HG03159 (cell line): ENCODE results near the gene ADAM10.

Source experiments
- ATAC-seq: cut with Tn5 transposase; IDR thresholded peaks from one replicate; pipeline ENCODE4 v1.9.1; 2021; ENCODE audit warnings: mild to moderate bottlenecking, moderate library complexity; ENCODE audit not compliant: unreplicated experiment

Gene ADAM10

DNA sequence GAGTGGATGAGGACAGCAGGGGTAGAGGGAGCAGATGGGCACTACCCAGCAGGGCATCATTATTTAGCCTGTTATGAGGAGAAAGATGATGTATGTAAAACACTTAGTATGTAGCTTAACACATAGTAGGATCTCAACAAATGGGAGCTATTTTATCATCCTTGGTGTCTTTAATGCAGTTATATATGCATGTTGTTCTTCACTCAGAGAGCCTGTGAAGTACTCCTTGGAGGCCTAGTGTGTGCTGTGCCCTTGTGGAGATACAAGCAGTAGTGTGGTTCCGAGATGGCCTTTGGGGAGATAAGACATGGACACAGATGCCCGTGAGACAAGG is 193.5 kb downstream of the ADAM10 start:
- no peak for ATAC-seq

DNA sequence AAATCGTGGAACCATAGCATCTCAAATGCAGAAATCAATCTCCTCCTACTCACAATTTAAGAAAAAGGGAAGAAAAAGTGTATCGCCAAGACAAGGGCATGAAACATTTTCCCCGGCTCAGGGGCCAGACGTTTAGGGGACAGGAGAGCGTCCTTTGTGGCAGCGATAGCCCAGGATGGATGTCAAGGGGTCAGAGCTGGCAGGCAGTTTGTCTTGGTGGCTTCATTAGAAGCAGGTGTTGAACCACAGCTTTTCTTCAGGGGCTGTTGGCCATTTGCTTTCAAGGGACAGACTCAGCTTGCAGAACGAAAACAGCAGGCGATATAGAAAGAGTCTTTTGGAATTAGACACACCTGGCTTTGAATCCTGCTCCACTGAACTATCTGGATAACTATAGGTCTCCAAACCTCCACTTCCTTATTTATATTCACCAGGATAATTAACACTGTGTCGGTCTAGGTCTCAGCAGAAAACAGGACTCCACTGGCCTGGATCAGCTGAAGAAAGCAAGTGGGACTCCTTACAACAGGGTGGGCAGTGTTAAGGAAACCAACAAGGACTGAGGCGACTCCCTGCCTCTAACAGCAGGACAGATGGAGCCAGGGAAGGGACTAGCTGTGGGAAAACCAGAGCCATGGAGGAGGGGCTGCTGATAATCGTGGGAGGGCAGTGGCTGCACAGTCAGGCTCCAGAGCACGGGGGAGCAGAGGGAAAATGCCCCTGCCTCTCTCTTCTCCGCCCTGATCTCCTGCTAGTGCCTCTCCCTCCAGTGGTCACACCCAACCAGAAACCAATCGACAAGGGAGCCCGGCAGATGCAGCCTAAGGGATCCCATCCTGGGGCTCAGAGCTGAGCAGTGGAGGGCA is 194.1 kb downstream of the ADAM10 start:
- ATAC-seq = no peak

DNA sequence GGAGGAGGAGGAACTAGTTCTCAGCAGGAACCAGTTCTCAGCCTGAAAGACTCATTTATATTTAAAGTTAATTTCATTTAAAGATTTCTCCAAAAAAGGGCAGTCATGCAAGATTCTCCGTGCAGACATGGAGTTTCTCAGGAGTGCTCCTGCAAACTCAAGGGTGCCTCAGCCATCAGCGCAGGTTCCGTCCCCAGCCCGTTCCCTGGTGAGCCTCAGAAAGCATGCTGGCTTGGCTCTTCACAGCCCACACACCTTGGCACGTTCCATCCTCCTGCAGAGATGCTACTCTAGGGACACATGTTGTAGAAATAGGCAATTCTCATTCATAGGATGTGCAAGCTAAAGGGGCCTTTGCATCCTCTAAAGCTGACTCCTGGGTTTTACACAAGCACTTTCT is 194.7 kb downstream of the ADAM10 start:
- no peak for ATAC-seq

DNA sequence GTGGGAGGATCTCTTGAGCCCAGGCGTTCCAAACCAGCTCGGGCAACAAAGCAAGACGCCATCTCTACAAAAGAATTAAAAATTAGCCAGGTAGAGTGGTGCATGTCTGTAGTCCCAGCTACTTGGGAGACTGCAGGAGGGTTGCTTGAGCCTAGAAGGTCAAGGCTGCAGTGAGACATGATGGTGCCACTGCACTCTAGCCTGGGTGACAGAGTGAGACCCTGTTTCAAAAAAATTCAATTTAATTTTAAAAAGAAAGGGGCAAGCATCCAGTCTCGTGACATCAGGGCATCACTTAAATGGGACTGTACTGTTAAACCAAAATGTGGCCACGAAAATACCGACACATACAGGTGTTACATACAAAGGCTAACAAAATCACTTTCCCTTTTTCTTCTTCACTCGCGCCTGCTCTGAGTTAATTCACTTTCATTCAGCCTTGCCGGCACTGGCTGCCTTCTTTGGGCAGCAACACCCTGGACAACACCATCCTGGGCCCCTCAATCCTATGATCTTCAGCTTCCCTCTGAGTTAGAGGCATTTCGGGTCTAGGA is 196.1 kb downstream of the ADAM10 start:
- no peak for ATAC-seq

DNA sequence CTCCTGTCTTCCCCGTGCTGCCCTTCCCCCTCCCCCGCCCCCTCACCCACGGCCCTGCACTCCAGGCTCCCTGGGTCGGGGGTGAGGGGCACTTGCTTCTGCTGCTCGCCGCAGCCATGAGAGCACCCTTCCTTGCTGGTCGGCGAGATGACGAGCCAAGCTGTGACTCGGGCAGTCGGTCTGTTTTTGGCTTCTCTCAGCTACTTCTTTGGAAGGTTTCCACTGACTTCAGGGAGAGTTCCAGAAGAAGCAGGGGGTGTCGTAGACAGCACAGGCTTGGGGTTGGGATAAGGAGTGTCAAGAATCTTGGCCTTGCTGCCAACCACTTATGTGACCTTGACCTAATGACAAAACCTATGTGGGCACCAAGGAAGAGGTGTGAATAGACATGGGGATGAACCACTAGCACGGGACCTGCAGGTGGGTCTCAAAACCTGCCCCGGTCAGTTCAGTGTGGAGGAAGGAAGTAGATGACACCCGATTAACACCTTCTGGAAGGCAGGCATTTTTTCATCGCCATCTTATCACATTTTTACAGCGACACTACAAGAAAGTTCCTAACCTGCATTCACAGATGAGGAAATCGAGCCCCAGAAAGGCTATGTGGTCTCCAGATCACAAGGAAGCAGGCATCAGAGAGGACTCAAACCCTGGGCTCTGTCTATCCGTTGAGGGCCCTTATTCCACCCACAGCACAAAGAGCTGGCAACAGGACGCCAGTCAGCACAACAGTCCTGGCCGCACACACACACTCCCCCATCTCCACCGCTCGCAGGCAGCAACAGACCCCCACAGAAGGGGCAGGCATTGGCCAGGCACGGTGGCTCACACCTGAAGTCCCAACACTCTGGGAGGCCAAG is 196.8 kb downstream of the ADAM10 start:
- ATAC-seq = no peak

DNA sequence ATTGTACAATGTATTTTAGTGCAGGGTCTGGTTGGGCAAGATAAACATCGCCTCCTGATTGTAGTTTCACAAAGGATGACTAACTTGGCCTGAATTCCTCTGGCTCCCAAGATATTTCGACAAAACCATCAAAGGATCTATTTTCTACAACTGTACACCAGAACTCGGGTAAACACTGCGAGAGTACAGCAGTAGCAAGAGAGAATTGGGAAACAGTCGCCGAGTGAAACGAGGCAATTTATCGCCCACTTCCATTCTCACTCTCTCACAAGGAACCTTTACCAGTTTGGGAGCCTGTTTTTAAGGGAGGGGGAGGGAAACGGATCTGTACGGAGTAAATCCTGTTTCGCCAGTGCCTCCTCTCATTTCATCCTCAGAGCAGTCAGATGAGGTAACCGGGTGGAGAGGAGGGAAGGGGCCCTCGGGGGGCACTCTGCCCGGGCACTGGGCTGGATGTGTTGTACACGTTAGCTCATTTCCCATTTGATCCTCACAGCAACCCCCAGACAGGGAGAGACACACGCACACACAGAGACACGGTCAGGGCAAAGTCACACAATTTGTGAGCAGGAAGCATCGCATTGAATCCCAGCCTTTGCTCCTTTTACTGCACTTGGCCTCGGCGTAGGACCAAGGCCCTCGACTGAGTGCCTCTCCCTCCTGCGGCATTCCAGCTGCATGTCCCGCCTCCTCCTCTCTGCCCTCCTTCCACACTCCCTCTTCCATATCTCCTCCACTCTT is 197.6 kb downstream of the ADAM10 start:
- ATAC-seq = no peak

DNA sequence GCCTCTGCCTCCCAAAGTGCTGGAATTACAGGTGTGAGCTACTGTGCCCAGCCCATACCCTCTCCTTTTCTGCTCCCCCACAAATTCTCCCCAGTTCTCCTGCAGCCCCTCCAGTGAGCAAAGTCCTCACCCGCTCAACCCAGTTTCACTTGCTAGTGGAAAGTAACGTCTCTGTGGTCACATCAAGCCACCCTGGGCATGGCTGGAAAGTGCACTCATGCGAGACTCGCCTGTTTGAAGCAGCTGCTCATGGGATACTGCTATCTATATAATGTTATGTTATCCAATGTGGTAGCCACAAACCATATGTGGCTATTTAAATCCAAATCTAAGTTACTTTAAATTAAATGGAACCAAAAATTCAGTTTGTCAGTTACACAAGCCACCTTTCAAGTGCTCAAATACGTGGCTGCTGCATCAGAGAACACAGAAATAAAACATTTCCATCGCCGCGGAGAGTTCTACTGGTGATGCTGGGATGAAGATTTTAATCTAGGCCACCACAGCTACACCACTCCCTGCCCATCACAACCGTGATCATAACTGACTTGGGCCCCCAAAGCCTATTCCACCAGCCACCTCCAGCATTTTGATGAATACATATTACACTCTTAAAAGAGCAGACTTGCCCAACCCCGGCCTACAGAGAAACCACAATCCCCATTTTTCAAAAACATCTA is 198.3 kb downstream of the ADAM10 start:
- no peak for ATAC-seq

DNA sequence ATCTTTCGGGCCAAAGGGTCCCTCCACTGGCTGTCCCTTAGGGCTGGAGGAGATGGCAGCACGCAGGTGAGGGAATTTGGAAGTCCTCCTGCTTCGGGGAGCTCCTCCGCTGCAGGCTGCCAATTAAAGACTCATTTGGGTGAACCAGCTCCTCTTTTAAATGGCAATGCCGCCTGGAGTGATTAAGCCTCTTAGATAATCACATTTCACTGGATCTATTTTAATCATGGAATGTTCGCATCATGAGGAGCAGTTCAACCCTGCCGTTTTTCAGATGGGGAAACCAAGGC is 199.8 kb downstream of the ADAM10 start:
- ATAC-seq = no peak

DNA sequence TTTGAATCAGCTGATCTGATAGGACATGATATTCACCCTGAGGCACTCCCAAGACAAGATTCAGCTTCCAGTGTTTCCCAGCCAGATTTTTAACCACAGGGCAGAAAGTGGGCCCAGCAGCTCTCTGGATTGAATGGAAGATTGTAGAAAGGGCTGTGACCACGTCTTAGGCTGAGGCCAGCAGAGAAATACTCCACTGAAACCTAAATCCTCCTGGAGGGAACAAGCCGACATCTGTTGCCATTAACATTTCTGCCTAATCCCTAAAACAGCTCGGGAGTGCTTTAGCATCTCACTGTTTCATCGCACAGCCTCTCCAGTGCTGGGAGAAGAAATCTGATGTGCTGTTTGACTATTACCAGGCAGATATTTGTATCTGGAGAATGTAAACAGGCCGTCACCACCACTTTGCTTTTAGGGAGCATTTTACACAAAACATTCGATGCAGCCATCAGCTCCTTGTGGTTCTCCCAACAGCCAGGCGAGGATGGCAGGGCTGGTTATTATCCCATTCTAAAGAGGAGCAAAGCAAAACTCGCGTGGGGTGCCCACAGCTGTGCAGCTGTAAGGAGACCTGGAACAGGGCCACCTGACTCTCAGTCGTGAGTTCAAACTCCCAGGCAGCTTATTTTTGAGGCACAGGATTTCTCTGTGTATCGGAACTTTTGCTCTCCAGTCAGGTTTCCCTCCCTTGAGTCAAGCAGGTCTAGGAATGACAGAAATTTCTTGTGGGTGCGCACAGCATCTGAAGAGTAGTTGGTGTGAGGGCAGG is 200.3 kb downstream of the ADAM10 start:
- no peak for ATAC-seq

DNA sequence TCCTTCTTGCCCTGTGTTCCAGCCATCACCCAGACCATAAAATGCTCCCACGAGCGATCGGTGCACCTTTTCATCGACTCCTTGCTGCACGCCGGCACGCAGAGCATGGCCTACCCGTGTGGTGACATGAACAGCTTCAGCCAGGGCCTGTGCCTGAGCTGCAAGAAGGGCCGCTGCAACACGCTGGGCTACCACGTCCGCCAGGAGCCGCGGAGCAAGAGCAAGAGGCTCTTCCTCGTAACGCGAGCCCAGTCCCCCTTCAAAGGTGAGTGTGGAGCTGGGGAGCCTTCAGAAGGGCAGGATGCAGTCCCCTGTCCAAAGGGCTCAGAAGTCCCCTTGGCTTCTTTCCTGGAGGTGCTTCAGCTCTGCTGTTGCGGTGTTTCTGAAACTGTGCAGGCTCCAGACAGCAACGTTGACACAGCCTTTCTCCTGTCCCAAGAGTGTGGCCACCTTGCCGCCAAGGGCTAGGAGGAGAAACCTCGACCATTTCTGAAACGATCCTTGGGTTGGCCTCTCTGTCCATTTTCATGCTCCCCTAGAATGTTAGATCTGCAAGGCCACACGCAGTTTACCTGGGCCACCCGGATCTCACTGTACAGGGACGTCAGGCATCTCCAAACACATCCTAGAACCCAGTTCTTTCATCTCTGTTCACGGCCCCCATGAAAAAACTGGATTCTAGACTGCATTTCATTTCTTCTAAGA is 201.0 kb downstream of the ADAM10 start:
- ATAC-seq = no peak

DNA sequence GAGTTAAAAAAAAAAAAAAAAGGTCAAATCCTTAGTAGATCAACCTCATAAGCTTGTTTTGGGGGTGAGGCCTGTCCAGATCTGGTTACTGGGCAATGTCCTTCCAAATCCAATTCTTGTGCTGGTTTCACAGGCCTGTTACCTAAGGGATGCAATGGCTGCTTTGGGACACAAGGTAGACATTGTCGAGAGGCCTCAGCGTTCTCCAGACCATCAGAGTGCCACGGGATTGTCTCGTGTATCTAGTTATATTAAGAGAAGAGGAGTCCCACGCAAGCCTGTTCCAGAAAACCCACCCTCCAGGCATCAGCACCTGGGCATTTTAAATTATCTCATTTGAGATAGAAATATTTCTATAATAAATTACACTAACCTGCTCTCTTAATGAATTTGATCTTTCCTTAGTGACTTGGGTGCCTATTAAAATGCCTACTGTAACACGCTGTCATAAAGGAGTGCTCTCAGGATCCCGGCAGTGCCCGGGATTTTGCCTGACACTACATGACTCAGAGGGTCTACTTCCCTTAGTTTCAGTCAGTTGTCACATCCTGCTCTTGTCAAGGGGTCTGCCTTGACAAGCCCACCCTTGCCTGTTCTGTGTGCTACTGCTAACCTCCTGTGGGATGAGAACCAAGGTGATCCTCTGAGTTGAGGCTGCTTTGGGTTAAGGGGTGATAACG is 201.7 kb downstream of the ADAM10 start:
- no peak for ATAC-seq

DNA sequence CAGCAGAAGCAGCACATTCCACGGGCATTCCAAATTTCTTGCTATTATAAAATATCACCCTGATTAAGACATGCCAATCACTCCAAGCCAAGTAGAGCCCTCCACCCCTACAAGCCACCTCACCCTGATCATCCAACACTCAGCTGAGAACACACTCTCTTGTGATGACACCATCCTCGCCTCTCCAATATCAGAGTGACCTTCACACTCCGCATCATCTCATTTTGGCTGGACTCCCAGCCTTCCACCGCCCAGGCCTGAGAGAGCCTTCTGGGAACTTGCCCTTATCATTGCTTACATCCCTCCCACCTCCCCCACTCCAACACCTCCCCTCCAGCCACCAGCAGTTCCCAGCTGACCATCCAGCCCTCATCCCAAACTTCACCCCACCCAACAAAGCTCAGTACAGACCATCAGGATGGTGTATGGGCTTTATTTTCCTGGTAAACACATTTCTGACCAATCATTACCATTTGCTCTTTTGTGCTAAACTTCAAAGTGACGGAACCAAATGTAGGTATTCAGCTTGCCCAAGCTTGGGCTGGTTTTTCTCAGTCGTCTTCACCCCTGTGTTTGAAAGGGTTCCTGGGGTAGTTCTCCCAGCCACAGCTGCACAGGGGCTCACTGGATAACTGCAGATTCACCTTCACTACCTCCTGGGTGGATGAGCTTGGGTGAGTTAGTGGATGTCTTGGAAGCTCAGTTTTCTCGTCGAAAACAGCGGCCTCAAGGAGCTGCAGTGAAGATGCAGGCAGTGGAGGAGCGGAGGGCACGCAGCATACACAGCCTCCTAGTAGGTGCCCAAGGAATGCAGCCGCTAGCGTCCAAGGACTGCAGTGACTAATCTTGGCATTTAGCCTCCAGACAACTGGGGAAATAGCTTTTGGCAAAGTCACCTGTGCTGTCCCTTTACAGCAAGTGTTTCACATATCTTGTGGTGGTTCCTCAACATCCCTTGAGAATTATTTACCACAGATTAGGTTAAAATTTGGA is 202.6 kb downstream of the ADAM10 start:
- ATAC-seq = no peak

DNA sequence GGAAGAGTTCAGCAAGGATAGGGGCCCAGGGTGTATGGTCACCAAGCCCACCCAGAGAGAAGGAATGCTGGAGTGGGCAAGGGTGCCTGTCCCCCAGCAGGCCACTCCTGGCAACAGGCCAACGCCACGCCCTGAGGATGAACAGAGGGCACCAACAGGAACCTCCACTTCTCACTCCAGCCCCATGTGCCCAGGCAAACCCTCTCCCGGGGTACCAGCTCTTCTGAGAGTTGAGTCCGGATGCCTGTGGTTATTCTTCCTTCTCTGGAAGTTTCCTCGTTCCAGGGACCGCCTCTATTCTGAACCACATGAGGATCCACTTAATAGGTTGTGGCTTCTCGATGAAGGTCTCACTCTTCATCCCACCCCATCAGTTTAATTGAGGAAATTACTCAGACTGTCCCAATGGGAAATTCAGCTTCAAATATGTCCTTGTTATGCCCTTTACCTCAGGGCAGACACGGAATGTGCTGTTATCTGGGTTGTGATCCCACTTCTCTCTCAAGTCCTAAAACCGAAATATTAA is 203.4 kb downstream of the ADAM10 start:
- no peak for ATAC-seq

DNA sequence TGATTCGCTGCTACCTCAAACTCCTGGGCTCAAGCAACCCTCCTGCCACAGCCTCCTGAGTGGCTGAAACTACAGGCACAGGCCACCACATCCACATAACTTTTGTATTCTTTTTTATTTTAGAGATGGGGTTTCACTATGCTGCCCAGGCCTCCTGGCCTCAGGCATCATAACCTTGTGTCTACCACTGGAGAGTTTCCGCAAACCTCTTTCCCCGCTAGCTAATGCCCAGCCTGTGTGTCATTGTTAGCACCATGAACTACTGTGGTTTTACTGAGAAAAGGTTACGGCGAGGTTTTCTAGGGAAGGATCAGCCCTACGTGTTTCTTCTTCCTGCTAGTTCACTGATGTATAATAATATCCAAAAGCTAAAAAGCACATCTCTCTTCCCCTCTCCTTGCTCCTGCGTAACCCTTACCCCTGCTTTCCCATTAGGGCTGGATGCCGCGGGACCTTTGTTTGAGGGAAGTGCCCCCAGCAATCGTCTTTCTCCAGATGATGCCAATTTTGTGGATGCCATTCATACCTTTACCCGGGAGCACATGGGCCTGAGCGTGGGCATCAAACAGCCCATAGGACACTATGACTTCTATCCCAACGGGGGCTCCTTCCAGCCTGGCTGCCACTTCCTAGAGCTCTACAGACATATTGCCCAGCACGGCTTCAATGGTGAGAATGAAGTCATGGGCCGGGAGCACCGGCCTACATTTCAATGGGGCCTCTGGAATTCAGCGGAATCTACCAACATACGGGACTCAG is 204.0 kb downstream of the ADAM10 start:
- ATAC-seq = no peak

DNA sequence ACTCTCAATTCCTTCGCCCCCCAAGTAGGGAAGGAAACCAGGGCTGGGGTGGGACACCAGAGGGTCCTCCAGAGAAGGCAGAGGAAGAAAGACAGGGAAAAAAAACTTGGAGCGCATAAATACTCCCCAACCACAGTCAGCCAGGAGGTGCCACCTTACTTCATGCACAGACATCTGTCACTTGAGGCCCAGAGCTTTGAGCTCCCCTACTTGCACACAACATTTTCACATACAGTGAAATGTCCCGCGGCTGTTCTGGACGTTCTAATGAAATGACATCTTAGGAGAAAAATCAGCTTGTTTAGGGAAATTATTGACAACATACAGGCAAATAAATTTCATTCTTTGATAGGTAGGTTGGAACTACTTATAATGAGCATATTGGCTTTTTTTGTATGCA is 204.8 kb downstream of the ADAM10 start:
- no peak for ATAC-seq

DNA sequence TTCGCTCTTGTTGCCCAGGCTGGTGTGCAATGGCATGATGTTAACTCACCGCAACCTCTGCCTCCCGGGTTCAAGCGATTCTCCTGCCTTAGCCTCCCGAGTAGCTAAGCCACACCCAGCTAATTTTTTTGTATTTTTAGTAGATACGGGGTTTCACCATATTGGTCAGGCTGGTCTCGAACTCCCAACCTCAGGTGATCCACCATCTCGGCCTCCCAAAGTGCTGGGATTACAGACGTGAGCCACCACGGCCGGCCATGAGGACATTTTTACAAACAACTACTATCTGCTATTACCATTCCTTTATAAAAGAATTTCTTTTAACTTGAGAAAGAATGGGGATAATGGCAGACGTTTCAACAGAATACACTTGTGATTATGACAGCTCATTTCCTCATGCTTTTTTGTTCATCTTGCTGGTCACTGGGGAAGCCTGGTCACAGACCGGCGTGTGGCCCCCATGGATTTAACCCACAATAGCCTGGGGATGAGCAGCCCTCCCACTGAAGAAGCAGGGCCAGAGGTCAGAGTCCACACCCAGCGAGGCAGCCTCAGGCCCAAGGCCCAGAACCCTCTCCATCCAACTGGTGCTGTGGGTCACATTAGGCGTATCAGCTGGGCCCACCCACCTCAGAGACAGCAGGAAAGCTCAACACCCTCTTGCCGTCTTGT is 205.7 kb downstream of the ADAM10 start:
- no peak for ATAC-seq
